HEK293 (cell line): Measurements from ENCODE around the gene NOG.

Source experiments
- GLI2 ChIP-seq: fragments of 450-650 bp; formaldehyde crosslinking; IDR thresholded peaks from 2 replicates; pipeline ENCODE4; 2017; ENCODE audit warnings: missing biosample characterization, missing genetic modification characterization, low read depth, borderline replicate concordance
- GLIS2 ChIP-seq: fragments of 450-650 bp; formaldehyde crosslinking; IDR thresholded peaks from 2 replicates; pipeline ENCODE4 v1.5.1; 2016; ENCODE audit warnings: missing biosample characterization, missing genetic modification characterization
- SP2 ChIP-seq: fragments of 450-650 bp; formaldehyde crosslinking; IDR thresholded peaks from 2 replicates; pipeline ENCODE4 v1.5.1; 2016; ENCODE audit warnings: missing biosample characterization, missing genetic modification characterization
- YY1 ChIP-seq: fragments of 450-650 bp; formaldehyde crosslinking; IDR thresholded peaks from 2 replicates; pipeline ENCODE4 v1.5.1; 2018; ENCODE audit warnings: missing biosample characterization, missing genetic modification characterization
- ZBTB1 ChIP-seq: fragments of 450-650 bp; formaldehyde crosslinking; IDR thresholded peaks from 2 replicates; pipeline ENCODE4 v1.5.1; 2016; ENCODE audit warnings: missing biosample characterization, missing genetic modification characterization
- ZBTB48 ChIP-seq: fragments of 450-650 bp; formaldehyde crosslinking; IDR thresholded peaks from 2 replicates; pipeline ENCODE4 v1.5.1; 2016; ENCODE audit warnings: missing biosample characterization, missing genetic modification characterization
- ZBTB8A ChIP-seq: fragments of 450-650 bp; formaldehyde crosslinking; IDR thresholded peaks from 2 replicates; pipeline ENCODE4 v1.5.1; 2016; ENCODE audit warnings: missing biosample characterization, missing genetic modification characterization
- ZFHX2 ChIP-seq: fragments of 450-650 bp; formaldehyde crosslinking; conservative IDR thresholded peaks from 2 replicates; pipeline ENCODE4 v1.5.1; 2016; ENCODE audit warnings: missing biosample characterization, missing genetic modification characterization
- ZNF324 ChIP-seq: fragments of 450-650 bp; formaldehyde crosslinking; IDR thresholded peaks from 2 replicates; pipeline ENCODE4 v1.5.1; 2016; ENCODE audit warnings: missing biosample characterization, missing genetic modification characterization
- ZNF394 ChIP-seq: fragments of 450-650 bp; formaldehyde crosslinking; IDR thresholded peaks from 2 replicates; pipeline ENCODE4 v1.5.1; 2016; ENCODE audit warnings: missing biosample characterization, missing genetic modification characterization, mild to moderate bottlenecking, moderate library complexity, borderline replicate concordance
- ZNF510 ChIP-seq: fragments of 450-650 bp; formaldehyde crosslinking; IDR thresholded peaks from 2 replicates; pipeline ENCODE4 v1.5.1; 2018; ENCODE audit warnings: mild to moderate bottlenecking, missing genetic modification characterization, missing biosample characterization; ENCODE audit not compliant: insufficient replicate concordance
- ZNF544 ChIP-seq: fragments of 450-650 bp; formaldehyde crosslinking; IDR thresholded peaks from 2 replicates; pipeline ENCODE4 v1.5.0; 2017; ENCODE audit warnings: missing biosample characterization, missing genetic modification characterization
- ZNF571 ChIP-seq: fragments of 450-650 bp; formaldehyde crosslinking; IDR thresholded peaks from 2 replicates; pipeline ENCODE4 v1.5.0; 2017; ENCODE audit warnings: missing biosample characterization, missing genetic modification characterization
- ZNF585B ChIP-seq: fragments of 450-650 bp; formaldehyde crosslinking; IDR thresholded peaks from 2 replicates; pipeline ENCODE4 v1.5.1; 2016; ENCODE audit warnings: missing biosample characterization, missing genetic modification characterization
- ZNF664 ChIP-seq: fragments of 450-650 bp; formaldehyde crosslinking; IDR thresholded peaks from 2 replicates; pipeline ENCODE4 v1.5.1; 2016; ENCODE audit warnings: missing biosample characterization, missing genetic modification characterization
- ZNF701 ChIP-seq: fragments of 450-650 bp; formaldehyde crosslinking; IDR thresholded peaks from 2 replicates; pipeline ENCODE4 v1.5.1; 2016; ENCODE audit warnings: missing biosample characterization, missing genetic modification characterization
- ZNF76 ChIP-seq: fragments of 450-650 bp; formaldehyde crosslinking; IDR thresholded peaks from 2 replicates; pipeline ENCODE4; 2016; ENCODE audit warnings: low read depth, missing biosample characterization, missing genetic modification characterization, borderline replicate concordance
- TF ChIP-seq, protein P1 (sequence below): fragments of 450-650 bp; formaldehyde crosslinking; IDR thresholded peaks from 2 replicates; pipeline ENCODE4 v1.5.1; 2017; ENCODE audit warnings: missing biosample characterization, missing genetic modification characterization
- TF ChIP-seq, protein P2 (sequence below): fragments of 450-650 bp; formaldehyde crosslinking; IDR thresholded peaks from 2 replicates; pipeline ENCODE4 v1.5.1; 2016; ENCODE audit warnings: missing biosample characterization, missing genetic modification characterization
- TF ChIP-seq, protein P3 (sequence below): fragments of 450-650 bp; formaldehyde crosslinking; conservative IDR thresholded peaks from 2 replicates; pipeline ENCODE4 v1.5.1; 2016; ENCODE audit warnings: low read depth, missing biosample characterization, missing genetic modification characterization
- TF ChIP-seq, protein P4 (sequence below): fragments of 450-650 bp; formaldehyde crosslinking; IDR thresholded peaks from 2 replicates; pipeline ENCODE4 v1.5.1; 2017; ENCODE audit warnings: missing biosample characterization, missing genetic modification characterization
- TF ChIP-seq, protein P5 (sequence below): fragments of 450-650 bp; formaldehyde crosslinking; IDR thresholded peaks from 2 replicates; pipeline ENCODE4 v1.5.0; 2017; ENCODE audit warnings: missing biosample characterization, missing genetic modification characterization, borderline replicate concordance
- TF ChIP-seq, protein P6 (sequence below): fragments of 450-650 bp; IDR thresholded peaks from 2 replicates; pipeline ENCODE4 v1.5.1; 2018; ENCODE audit warnings: missing biosample characterization, missing genetic modification characterization

Gene NOG

DNA sequence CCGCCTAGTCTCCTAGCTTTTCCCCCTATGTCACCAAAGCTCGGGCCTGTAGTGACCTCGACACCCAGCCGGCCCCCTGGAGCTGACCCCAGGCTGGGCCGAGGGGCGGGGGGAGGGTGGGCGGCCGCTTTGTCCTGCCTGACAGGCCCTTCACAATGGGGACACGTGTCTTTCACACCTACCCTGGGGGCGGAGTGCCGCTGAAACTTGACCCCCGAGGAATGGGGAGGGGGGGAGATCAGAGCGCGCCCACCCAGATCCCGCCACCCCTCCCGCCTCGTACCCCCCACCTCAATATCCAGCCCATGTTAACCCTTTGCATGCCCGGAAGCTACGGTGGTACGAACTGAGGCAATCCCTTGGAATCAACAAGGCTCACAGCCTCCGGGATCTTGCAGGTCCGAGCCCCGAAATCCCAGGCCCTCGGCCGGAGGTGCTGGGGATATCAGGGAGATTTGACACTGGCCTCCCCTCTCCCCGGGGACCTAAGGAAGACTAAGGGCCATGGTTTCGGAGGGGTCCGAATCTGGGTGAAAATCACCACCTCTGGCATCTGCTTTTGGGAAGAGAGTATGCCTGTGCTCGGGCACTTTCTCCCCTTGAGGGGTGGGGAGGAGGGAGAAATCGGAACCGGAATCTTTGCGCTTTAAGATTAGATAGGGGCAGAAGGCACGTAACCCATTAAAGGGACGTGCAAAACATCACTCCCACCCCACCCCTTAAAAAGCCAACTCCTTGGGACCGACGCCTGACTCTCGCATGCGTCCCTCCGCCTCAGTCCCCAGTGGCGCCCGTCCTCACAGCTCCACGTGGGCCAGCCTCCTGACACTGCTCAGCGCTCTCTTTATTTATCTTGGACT lies 2.6 kb downstream of the NOG start (continued):
- TF ChIP-seq ZNF76 (tag by site-specific recombination) (no peak), ZBTB1 (tag by site-specific recombination) (no peak), ZNF510 (no peak), ZFHX2 (tag by site-specific recombination) (peak; percentile 83), ZNF571 (tag by site-specific recombination) (no peak), GLI2 (no peak), ZNF664 (tag by site-specific recombination) (no peak), ZNF585B (tag by site-specific recombination) (no peak), ZNF324 (tag by site-specific recombination) (no peak), ZBTB48 (tag by site-specific recombination) (peak; percentile 82; the same call in 1 of the 2 replicates), SP2 (tag by site-specific recombination) (peak; percentile 17), ZNF701 (tag by site-specific recombination) (no peak), YY1 (tag by site-specific recombination) (no peak), GLIS2 (tag by site-specific recombination) (peak; percentile 79), ZNF544 (tag by site-specific recombination) (no peak), ZNF394 (tag by site-specific recombination) (no peak), ZBTB8A (peak; percentile 69)
- TF ChIP-seq, protein P1, sequence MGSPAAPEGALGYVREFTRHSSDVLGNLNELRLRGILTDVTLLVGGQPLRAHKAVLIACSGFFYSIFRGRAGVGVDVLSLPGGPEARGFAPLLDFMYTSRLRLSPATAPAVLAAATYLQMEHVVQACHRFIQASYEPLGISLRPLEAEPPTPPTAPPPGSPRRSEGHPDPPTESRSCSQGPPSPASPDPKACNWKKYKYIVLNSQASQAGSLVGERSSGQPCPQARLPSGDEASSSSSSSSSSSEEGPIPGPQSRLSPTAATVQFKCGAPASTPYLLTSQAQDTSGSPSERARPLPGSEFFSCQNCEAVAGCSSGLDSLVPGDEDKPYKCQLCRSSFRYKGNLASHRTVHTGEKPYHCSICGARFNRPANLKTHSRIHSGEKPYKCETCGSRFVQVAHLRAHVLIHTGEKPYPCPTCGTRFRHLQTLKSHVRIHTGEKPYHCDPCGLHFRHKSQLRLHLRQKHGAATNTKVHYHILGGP (tag by site-specific recombination): no peak
- TF ChIP-seq, protein P2, sequence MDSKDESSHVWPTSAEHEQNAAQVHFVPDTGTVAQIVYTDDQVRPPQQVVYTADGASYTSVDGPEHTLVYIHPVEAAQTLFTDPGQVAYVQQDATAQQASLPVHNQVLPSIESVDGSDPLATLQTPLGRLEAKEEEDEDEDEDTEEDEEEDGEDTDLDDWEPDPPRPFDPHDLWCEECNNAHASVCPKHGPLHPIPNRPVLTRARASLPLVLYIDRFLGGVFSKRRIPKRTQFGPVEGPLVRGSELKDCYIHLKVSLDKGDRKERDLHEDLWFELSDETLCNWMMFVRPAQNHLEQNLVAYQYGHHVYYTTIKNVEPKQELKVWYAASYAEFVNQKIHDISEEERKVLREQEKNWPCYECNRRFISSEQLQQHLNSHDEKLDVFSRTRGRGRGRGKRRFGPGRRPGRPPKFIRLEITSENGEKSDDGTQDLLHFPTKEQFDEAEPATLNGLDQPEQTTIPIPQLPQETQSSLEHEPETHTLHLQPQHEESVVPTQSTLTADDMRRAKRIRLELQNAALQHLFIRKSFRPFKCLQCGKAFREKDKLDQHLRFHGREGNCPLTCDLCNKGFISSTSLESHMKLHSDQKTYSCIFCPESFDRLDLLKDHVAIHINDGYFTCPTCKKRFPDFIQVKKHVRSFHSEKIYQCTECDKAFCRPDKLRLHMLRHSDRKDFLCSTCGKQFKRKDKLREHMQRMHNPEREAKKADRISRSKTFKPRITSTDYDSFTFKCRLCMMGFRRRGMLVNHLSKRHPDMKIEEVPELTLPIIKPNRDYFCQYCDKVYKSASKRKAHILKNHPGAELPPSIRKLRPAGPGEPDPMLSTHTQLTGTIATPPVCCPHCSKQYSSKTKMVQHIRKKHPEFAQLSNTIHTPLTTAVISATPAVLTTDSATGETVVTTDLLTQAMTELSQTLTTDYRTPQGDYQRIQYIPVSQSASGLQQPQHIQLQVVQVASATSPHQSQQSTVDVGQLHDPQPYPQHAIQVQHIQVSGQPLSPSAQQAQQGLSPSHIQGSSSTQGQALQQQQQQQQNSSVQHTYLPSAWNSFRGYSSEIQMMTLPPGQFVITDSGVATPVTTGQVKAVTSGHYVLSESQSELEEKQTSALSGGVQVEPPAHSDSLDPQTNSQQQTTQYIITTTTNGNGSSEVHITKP (tag by site-specific recombination): peak; percentile 57; the same call in 1 of the 2 replicates
- TF ChIP-seq, protein P3, sequence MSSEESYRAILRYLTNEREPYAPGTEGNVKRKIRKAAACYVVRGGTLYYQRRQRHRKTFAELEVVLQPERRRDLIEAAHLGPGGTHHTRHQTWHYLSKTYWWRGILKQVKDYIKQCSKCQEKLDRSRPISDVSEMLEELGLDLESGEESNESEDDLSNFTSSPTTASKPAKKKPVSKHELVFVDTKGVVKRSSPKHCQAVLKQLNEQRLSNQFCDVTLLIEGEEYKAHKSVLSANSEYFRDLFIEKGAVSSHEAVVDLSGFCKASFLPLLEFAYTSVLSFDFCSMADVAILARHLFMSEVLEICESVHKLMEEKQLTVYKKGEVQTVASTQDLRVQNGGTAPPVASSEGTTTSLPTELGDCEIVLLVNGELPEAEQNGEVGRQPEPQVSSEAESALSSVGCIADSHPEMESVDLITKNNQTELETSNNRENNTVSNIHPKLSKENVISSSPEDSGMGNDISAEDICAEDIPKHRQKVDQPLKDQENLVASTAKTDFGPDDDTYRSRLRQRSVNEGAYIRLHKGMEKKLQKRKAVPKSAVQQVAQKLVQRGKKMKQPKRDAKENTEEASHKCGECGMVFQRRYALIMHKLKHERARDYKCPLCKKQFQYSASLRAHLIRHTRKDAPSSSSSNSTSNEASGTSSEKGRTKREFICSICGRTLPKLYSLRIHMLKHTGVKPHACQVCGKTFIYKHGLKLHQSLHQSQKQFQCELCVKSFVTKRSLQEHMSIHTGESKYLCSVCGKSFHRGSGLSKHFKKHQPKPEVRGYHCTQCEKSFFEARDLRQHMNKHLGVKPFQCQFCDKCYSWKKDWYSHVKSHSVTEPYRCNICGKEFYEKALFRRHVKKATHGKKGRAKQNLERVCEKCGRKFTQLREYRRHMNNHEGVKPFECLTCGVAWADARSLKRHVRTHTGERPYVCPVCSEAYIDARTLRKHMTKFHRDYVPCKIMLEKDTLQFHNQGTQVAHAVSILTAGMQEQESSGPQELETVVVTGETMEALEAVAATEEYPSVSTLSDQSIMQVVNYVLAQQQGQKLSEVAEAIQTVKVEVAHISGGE (tag by site-specific recombination): no peak
- TF ChIP-seq, protein P4, sequence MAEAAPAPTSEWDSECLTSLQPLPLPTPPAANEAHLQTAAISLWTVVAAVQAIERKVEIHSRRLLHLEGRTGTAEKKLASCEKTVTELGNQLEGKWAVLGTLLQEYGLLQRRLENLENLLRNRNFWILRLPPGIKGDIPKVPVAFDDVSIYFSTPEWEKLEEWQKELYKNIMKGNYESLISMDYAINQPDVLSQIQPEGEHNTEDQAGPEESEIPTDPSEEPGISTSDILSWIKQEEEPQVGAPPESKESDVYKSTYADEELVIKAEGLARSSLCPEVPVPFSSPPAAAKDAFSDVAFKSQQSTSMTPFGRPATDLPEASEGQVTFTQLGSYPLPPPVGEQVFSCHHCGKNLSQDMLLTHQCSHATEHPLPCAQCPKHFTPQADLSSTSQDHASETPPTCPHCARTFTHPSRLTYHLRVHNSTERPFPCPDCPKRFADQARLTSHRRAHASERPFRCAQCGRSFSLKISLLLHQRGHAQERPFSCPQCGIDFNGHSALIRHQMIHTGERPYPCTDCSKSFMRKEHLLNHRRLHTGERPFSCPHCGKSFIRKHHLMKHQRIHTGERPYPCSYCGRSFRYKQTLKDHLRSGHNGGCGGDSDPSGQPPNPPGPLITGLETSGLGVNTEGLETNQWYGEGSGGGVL (tag by site-specific recombination): peak; percentile 82
- TF ChIP-seq, protein P5, sequence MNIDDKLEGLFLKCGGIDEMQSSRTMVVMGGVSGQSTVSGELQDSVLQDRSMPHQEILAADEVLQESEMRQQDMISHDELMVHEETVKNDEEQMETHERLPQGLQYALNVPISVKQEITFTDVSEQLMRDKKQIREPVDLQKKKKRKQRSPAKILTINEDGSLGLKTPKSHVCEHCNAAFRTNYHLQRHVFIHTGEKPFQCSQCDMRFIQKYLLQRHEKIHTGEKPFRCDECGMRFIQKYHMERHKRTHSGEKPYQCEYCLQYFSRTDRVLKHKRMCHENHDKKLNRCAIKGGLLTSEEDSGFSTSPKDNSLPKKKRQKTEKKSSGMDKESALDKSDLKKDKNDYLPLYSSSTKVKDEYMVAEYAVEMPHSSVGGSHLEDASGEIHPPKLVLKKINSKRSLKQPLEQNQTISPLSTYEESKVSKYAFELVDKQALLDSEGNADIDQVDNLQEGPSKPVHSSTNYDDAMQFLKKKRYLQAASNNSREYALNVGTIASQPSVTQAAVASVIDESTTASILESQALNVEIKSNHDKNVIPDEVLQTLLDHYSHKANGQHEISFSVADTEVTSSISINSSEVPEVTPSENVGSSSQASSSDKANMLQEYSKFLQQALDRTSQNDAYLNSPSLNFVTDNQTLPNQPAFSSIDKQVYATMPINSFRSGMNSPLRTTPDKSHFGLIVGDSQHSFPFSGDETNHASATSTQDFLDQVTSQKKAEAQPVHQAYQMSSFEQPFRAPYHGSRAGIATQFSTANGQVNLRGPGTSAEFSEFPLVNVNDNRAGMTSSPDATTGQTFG (tag by site-specific recombination): no peak
- TF ChIP-seq, protein P6, sequence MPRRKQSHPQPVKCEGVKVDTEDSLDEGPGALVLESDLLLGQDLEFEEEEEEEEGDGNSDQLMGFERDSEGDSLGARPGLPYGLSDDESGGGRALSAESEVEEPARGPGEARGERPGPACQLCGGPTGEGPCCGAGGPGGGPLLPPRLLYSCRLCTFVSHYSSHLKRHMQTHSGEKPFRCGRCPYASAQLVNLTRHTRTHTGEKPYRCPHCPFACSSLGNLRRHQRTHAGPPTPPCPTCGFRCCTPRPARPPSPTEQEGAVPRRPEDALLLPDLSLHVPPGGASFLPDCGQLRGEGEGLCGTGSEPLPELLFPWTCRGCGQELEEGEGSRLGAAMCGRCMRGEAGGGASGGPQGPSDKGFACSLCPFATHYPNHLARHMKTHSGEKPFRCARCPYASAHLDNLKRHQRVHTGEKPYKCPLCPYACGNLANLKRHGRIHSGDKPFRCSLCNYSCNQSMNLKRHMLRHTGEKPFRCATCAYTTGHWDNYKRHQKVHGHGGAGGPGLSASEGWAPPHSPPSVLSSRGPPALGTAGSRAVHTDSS (tag by site-specific recombination): no peak
